HuH-7 (cell line): ENCODE data around the gene CAVIN3.

Source experiments
- DNase-seq: peaks from one replicate; pipeline ENCODE4 v3.0.0; 2011; ENCODE audit warnings: low spot score

The CAVIN3 gene

GRCh38 chr11:6320411-6321155, at the start of gene CAVIN3:
CAVIN3 (minus strand) TSS chr11:6320501; CDS start chr11:6320476, 25 bp downstream.
- DNase-seq, result no peak

DNA sequence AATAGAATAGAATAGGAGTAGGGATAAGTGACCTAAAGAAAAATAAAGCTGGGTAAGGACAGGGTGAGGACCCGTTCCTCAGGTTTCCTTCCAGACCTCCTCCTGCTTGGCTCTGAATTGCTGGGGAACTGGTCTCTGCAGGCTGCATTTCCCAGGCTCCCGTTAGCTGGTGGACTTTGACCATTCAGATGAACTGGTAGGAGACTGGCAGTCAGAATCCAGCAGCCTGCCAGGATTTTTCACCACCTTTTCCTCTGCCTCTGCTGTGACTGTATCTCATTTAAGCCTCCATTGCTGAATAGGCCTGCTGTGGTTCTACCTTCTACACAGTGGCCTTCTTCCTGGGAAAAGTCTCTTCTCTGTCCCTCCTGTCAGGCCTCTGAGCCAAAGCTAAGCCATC, 45.4 kb upstream of the CAVIN3 start:
- peak; percentile 45 for DNase-seq

GRCh38 chr11:6362873-6363678, 42.8 kb upstream of the CAVIN3 start:
- DNase-seq, result peak; percentile 79

- no peak for DNase-seq
These were observed 42.0 kb upstream of the CAVIN3 start for GRCh38 chr11:6362185-6362872.

DNA sequence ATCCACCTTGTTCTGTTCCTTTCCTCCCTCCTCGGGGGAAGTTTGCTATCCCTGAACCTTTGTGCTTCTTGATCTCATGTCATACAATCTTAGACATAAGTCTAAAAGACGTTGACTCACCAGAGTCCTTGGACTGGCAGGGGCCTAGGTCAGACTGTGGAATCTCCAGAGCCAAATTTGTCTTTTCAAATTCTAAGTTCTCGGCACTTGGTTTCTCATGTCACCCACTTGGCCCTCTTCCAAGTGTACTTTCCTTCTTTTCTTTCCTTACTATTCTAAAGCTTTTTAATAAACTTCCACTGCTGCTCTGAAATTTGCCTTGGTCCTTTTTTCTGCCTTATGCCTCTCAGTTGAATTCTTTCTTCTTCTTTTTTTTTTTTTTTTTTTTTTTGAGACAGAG, 39.9 kb upstream of the CAVIN3 start:
- DNase-seq, result no peak

DNA sequence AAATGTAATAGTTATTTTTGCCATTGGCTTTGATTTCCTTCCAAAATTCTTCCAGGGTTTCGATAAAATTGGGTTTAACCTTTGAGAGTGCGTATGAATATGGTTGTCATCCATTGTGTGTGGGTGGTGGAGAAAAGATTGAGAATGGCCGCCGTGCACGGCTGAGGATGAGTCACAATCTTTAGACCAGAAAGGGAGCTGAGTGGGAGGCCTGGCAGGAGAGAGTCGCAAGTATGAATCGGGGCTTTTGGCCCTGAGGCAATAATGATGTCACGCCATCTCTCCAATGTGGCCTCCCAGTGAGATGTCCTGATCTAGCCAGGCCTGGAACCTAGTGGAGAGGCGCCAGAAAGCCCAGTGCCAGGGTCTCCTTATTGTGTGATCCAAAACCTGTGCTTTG, 36.9 kb upstream of the CAVIN3 start:
- DNase-seq, result no peak

GRCh38 chr11:6356503-6357055, 36.3 kb upstream of the CAVIN3 start:
- DNase-seq, result no peak

GRCh38 chr11:6354651-6355485, 34.6 kb upstream of the CAVIN3 start:
- peak; percentile 19 for DNase-seq

DNA sequence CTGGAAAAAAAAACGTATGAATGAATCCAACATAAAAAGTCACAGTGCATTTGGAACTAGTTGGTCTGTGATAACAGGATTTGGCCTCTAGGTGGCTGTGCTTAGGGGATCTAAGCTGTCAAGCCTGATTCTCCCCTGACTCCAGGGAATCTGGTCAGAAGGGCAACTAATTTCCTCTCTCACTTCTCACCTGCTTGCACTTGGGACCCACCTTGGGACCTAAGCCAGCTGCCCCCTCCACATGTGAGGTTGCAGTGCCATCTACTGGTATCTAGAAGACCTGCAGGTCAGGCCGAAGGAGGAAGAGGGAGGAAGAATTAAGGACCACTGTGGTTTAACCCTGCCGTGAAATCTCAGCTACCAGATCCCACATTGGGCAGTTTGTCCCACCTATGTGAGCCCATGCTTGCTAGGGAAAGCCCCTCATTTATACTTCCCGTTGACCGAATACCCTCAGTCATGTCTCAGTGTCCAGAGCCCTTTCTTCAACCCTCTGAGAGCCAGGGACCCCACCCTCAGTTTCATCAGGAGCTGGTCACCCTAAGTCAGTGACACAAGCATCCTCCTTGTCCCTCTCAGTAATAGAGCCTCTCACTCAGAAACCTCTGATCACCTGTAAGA, 33.2 kb upstream of the CAVIN3 start:
- DNase-seq, result peak; percentile 81

GRCh38 chr11:6351782-6352382, 31.6 kb upstream of the CAVIN3 start:
- DNase-seq, result no peak

DNA sequence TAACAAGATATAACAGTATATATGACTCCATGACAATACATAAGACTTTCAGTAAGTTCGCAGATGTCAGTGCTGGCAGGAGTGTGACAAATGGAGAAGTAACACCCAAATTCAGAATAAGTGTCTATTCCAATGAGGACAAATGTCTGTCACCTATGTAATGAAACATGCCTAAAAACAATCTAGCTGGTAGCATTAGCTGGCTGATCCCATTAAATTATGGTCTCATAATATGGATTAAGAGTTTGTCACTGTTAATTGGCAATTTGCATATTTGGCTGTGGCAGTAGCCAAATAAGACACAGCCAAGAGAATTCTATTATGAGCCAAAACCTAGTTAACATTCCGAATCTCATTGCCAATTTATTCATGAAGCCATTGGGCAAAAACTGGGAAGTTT, 30.2 kb upstream of the CAVIN3 start:
- DNase-seq, result no peak

GRCh38 chr11:6350043-6350442, 29.7 kb upstream of the CAVIN3 start:
- DNase-seq, result no peak

- no peak for DNase-seq
These were observed 25.1 kb upstream of the CAVIN3 start for GRCh38 chr11:6345366-6345765.

- no peak for DNase-seq
These were observed 16.0 kb upstream of the CAVIN3 start for GRCh38 chr11:6336293-6336692.

DNA sequence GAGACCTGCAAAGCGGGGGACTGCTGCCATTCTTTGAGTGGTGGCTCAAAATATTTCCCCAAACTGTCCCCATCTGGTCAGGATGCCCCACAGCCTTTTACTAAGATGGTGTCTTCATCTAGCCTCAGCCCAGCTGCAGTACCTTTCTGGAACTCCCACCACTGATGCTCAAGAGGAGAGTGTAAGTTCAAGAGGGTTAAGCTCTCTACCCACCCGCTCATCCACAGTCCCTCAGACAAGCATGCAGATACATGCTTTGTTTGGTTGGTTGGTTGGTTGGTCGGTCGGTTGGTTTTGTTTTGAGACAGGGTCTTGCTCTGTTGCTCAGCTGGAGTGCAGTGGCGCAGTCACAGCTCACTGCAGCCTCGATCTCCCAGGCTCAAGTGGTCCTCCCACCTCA, 14.5 kb upstream of the CAVIN3 start:
- no peak for DNase-seq

- no peak for DNase-seq
These were observed 12.8 kb upstream of the CAVIN3 start for GRCh38 chr11:6333095-6333494.

DNA sequence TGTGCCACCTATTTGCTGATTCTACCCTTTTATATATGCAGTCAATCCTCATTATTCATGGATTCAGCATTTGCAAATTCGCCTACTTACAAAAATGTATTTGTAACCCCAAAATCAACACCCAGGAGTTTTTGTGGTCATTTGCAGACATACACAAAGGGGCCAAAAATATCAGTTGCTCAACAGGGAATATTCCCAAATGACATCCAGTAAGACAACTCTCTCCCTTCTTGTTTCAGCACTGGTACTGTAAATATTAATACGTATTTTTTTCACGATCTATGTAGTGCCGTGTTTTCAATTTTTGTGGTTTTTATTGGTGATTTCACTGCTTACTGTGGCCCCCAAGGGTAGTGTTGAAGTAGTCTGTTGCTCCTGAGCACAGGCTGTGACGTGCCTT, 11.8 kb upstream of the CAVIN3 start:
- no peak for DNase-seq

- no peak for DNase-seq
These were observed 8.0 kb upstream of the CAVIN3 start for GRCh38 chr11:6328321-6328720.

DNA sequence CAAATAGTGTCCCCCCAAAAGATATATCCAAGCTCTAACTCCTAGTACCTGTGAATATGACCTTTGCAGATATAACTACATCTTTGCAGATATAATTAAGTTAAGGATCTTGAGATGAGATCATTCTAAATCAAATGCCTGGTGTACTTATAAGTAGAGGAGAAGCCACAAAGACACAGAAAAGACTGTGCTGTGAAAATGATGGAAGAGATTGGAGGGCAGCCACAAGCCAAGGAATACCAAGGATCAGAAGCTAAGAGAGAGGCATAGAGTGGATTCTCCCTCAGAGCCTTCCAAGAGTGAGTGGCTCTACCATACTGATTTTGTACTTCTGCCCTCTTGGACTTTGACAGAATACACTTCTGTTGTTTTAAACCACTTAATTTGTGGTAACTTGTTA, 7.5 kb upstream of the CAVIN3 start:
- no peak for DNase-seq

GRCh38 chr11:6326985-6327384, 6.7 kb upstream of the CAVIN3 start:
- no peak for DNase-seq

- no peak for DNase-seq
These were observed 6.0 kb upstream of the CAVIN3 start for GRCh38 chr11:6326303-6326702.
